HG02642 (cell line): Measurements from ENCODE around the gene COPZ2.
A peak's percentile ranks its signal among the peaks of the same experiment; 100 is the strongest.
"Not testable (repeated sequence)": the region's sequence is repeated elsewhere in the genome, so short reads cannot be mapped to it uniquely, and the experiment has no call there.

ENCODE experiments used
- ATAC-seq: cut with Tn5 transposase; IDR thresholded peaks from one replicate; pipeline ENCODE4 v1.9.1; 2021; ENCODE audit warnings: mild to moderate bottlenecking; ENCODE audit not compliant: unreplicated experiment, poor library complexity

COPZ2 gene

GRCh38 chr17:48037036-48037837 lies at the start of gene COPZ2:
COPZ2 (minus strand) TSS chr17:48037797; CDS start chr17:48037777, 20 bp downstream.
- peak; percentile 66 for ATAC-seq

- ATAC-seq = no peak
These were observed 47.3 kb upstream of the COPZ2 start for GRCh38 chr17:48084932-48085331.

GRCh38 chr17:48081858-48082257 lies 44.3 kb upstream of the COPZ2 start:
- ATAC-seq = no peak

GRCh38 chr17:48077152-48077551 lies 39.6 kb upstream of the COPZ2 start:
- ATAC-seq = not testable (repeated sequence)

- no peak for ATAC-seq
These were observed 36.9 kb upstream of the COPZ2 start for GRCh38 chr17:48074322-48075081.

- not testable (repeated sequence) for ATAC-seq
These were observed 36.0 kb upstream of the COPZ2 start for GRCh38 chr17:48073566-48074094.

- not testable (repeated sequence) for ATAC-seq
These were observed 35.2 kb upstream of the COPZ2 start for GRCh38 chr17:48072811-48073210.

- ATAC-seq = no peak
These were observed 34.1 kb upstream of the COPZ2 start for GRCh38 chr17:48071654-48072053.

- ATAC-seq = no peak
These were observed 32.6 kb upstream of the COPZ2 start for GRCh38 chr17:48070195-48070594.

GRCh38 chr17:48068491-48068961 lies 30.9 kb upstream of the COPZ2 start:
- no peak for ATAC-seq

- ATAC-seq = not testable (repeated sequence)
These were observed 30.2 kb upstream of the COPZ2 start for GRCh38 chr17:48067808-48068207.

GRCh38 chr17:48067245-48067644 lies 29.6 kb upstream of the COPZ2 start:
- no peak for ATAC-seq

GRCh38 chr17:48066656-48067055 lies 29.1 kb upstream of the COPZ2 start:
- no peak for ATAC-seq

- no peak for ATAC-seq
These were observed 28.6 kb upstream of the COPZ2 start for GRCh38 chr17:48066192-48066591.

GRCh38 chr17:48064638-48065037 lies 27.0 kb upstream of the COPZ2 start:
- ATAC-seq = no peak

GRCh38 chr17:48062273-48062672 lies 24.7 kb upstream of the COPZ2 start:
- no peak for ATAC-seq

- ATAC-seq = no peak
These were observed 22.7 kb upstream of the COPZ2 start for GRCh38 chr17:48060249-48060648.

- ATAC-seq = no peak
These were observed 21.6 kb upstream of the COPZ2 start for GRCh38 chr17:48059125-48059668.

GRCh38 chr17:48058393-48059124 lies 21.0 kb upstream of the COPZ2 start:
- ATAC-seq = no peak

- ATAC-seq = no peak
These were observed 20.0 kb upstream of the COPZ2 start for GRCh38 chr17:48057626-48058025.
